Right ventricle myocardium superior (tissue), 1 donor: ENCODE measurements around the gene GID4. TPM values are rescaled to one million over a fixed set of nuclear protein-coding genes. Genes with fewer than 3 reads are reported as not detected.

Experiments
- ATAC-seq: fragments of 200-7000 bp; cut with Tn5 transposase; one replicate; pipeline ENCODE4 v1.9.1; 2020; ENCODE audit warnings: mild to moderate bottlenecking; ENCODE audit not compliant: poor library complexity
- DNase-seq: peaks from one replicate; pipeline ENCODE4 v3.0.0-alpha.2; 2020
- intact Hi-C: fragments of 100-400 bp; cut with DNase I; formaldehyde crosslinking; loops from one replicate; pipeline ENCODE4 v1.11.2; 2022
- total RNA-seq: library from RNA; stranded (reverse); fragmentation: NEBNext Ultra II Directional; extraction: Animal tissue kit (Norgen Biotek cat#: 25700); gene quantifications from one replicate; pipeline ENCODE4 v1.2.1, GENCODE V29; 2021
- donor health status: DM: no; HTN: yes; CAD: no; lungs with severe emphysema.

GID4 gene
- total RNA-seq, 1 donor from 2014 or later = 18.9 TPM

DNA sequence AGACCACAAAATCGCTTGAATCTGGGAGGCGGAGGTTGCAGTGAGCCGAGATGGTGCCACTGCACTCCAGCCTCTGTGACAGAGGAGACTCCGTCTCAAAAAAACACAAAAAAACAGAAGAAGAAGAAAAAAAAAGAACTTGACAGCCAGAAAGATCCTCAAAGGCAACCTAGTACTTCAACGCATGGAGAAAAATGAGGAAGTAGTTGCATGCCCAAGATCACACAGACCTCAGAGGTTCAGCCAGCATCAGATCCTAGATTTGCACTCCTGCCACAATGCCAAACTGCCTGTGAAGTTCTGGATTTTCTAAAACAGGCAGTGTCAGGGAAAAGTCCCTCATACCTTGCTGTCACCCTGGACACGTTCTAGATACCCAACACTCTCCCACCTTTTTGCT is 1.7 kb upstream of the GID4 start:
- ATAC-seq = no peak
- intact Hi-C loops = loop anchor here (5.0 to 10.0 kb wide), 2 partner anchors 63 to 355 kb away; partner anchors contain the start of genes DRC3, RAI1 and TOM1L2
- no peak for DNase-seq

GRCh38 chr17:18038149-18038850 is 908 bp upstream of the GID4 start:
- ATAC-seq (no peak), DNase-seq (no peak)
- intact Hi-C loops = loop anchor here (5.0 to 10.0 kb wide), 2 partner anchors 63 to 356 kb away; partner anchors contain the start of genes DRC3, RAI1 and TOM1L2

DNA sequence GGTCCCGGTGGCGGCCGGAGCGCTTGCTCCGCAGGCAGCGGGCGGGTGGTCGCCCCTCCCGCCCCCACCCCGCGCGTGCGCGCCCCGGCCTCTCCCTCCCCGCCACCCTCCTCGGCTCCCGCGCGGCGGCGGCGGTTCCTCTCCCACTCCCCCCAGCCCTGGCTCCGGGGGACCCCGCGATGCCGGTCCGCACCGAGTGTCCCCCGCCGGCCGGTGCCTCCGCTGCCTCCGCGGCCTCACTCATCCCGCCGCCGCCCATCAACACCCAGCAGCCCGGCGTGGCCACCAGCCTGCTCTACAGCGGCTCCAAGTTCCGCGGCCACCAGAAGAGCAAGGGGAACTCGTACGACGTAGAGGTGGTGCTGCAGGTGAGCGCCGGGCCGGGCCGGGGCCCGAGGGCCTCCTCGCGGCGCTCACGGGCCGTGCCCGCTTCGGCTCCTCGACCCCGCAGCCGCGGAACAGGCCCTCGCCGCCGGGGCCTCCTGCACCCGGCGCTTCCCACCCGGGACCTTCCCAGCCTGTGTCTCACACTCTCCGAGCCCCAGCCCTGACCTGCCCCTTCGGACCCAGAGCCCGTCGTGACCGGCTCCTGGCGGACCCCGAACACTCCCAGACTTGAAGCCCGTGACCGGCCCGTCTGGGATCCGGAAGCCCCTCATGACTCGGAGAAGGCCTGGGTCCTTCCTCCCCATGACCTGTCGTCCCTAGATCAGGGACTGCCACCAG is 490 bp downstream of the GID4 start:
- peak; percentile 67 for ATAC-seq
- intact Hi-C loops = loop anchor here (5.0 to 10.0 kb wide), 2 partner anchors 65 to 357 kb away; partner anchors contain the start of genes DRC3, RAI1 and TOM1L2

DNA sequence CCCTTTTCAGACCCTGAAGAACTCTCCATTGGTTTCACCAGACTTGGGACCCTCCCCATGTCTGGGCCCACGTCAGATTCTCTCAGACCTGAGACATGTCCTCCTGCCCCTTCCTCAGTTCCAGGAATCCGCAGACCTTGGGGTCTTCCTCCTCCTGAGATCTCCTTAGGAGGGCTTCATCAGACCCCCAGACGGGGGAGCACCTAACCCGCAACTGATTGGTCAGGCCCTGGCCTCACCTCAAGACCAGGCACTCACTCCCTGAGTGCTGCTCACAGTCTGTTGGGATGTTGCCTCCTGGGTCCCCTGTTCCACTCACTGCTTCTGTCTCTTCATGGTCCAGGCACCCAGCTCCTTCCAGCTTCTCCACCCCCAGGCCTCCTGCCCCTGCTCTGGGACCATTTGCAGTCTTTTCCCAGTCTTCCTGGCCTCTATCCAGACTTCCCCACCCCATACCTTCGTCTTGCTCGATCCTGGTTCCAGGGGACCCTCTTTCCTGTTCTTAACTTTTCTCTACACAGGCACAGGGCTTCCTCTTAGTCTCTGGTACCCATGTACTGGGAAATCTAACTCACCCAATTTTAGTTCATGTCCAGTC is 1.2 kb downstream of the GID4 start:
- ATAC-seq (no peak), DNase-seq (no peak)
- intact Hi-C loops = no loop called here

More for the DNA sequence above, 490 bp downstream of the GID4 start:
- DNase-seq = peak; percentile 48

- DNase-seq (no peak), ATAC-seq (no peak)
- intact Hi-C loops = no loop called here
Measured at GRCh38 chr17:18041776-18042175, 2.6 kb downstream of the GID4 start.

- intact Hi-C loops = no loop called here
- no peak for ATAC-seq
- DNase-seq = no peak
Measured at GRCh38 chr17:18042983-18043382, 3.8 kb downstream of the GID4 start.

GRCh38 chr17:18043491-18043890 is 4.3 kb downstream of the GID4 start:
- intact Hi-C loops = no loop called here
- DNase-seq (no peak), ATAC-seq (no peak)

- DNase-seq = no peak
- intact Hi-C loops = no loop called here
- no peak for ATAC-seq
Measured at GRCh38 chr17:18044609-18045008, 5.4 kb downstream of the GID4 start.

- intact Hi-C loops = no loop called here
- ATAC-seq (no peak), DNase-seq (no peak)
Measured at GRCh38 chr17:18045691-18046350, 6.6 kb downstream of the GID4 start.

DNA sequence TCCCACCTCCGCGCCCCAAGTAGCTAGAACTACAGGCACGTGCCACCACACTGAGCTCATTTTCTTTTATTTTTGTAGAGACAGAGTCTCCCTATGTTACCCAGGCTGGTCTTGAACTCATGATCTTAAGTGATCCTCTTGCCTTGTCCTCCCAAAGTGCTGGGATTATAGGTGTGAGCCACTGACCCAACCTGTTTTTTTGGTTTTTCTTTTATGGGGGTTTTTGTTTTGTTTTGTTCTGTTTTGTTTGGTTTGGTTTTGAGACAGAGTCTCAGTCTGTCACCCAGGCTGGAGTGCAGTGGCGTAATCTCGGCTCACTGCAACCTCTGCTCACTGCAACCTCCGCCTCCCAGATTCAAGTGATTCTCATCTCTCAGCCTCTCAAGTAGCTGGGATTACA is 16.4 kb downstream of the GID4 start:
- intact Hi-C loops = no loop called here
- no peak for DNase-seq
- ATAC-seq = no peak

GRCh38 chr17:18056214-18056613 is 17.0 kb downstream of the GID4 start:
- ATAC-seq (no peak), DNase-seq (no peak)
- intact Hi-C loops = no loop called here

- no peak for ATAC-seq
- intact Hi-C loops = no loop called here
- no peak for DNase-seq
Measured at GRCh38 chr17:18059283-18059682, 20.1 kb downstream of the GID4 start.

- intact Hi-C loops = no loop called here
- DNase-seq (no peak), ATAC-seq (peak; percentile 70)
Measured at GRCh38 chr17:18064053-18064452, 24.8 kb downstream of the GID4 start.

DNA sequence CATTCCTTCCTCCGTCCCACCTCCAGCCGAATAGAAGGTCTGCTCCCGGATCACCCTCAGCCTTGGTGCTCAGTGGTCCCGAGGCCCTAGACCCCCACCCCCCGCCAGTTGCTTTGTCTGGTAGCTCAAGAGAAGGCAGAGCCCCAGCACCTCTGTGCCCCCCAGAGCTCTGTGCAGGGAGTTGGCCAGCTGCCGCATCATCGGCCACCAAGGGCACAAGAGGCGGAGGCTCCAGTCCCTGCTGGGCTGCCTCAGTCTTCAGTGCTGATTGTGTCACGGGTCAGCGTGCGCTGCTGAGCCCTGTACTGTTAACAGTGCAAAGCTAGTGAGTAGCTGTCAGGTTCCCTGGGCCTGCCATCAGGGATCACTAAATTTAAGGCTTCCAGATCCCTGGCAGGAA is 26.3 kb downstream of the GID4 start:
- DNase-seq (no peak), ATAC-seq (no peak)
- intact Hi-C loops = no loop called here

- DNase-seq = no peak
- no peak for ATAC-seq
- intact Hi-C loops = no loop called here
Measured at GRCh38 chr17:18066866-18067265, 27.7 kb downstream of the GID4 start.

- DNase-seq (no peak), ATAC-seq (no peak)
- intact Hi-C loops = no loop called here
Measured at GRCh38 chr17:18069101-18069500, 29.9 kb downstream of the GID4 start.

- intact Hi-C loops = no loop called here
- ATAC-seq (no peak), DNase-seq (no peak)
Measured at GRCh38 chr17:18070861-18071340, 31.7 kb downstream of the GID4 start.

GRCh38 chr17:18071751-18072150 is 32.5 kb downstream of the GID4 start:
- DNase-seq (no peak), ATAC-seq (no peak)
- intact Hi-C loops = no loop called here
